Measurements from ENCODE around the gene SIGLEC8.
A peak's percentile ranks its signal among the peaks of the same experiment; 100 is the strongest.
"Not testable (repeated sequence)": the region's sequence is repeated elsewhere in the genome, so short reads cannot be mapped to it uniquely, and the experiment has no call there.

SIGLEC8 gene

DNA sequence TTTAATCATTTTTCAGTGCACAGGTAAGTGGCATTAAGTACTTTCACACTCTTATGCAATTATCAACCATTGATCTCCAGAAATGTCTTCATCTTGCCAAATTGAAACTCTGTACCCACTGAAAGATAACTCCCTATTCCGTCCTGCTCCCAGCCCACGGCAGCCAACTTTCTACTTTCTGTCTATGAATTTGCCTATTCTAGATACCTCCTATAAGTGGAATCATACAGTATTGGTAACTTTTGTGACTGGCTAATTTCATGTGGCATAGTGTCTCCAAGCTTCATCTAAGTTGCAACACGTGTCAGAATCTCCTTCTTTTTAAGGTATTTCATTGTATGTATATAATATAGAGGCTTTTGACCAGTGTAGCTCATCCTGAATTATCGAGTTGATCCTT lies 14.4 kb upstream of the SIGLEC8 start:
- DNase-seq = no peak

DNA sequence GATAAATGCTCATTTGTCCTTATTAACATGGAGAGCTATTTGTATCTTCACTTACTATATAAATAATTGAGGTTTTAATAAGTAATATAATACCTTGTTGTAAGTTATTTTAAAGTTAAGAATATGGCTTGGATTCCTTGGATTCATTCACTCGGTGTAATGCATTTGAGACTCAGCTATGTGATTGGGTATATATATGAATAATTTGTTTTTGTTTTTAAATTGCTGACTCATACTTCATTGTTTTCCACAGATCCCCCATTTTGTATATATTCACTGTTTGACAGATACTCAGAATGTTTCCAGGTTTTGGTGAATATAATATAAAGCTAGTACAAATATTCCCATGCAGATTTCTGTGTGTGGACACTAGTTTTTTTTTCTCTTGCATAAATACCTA lies 13.3 kb upstream of the SIGLEC8 start:
- DNase-seq = no peak

DNA sequence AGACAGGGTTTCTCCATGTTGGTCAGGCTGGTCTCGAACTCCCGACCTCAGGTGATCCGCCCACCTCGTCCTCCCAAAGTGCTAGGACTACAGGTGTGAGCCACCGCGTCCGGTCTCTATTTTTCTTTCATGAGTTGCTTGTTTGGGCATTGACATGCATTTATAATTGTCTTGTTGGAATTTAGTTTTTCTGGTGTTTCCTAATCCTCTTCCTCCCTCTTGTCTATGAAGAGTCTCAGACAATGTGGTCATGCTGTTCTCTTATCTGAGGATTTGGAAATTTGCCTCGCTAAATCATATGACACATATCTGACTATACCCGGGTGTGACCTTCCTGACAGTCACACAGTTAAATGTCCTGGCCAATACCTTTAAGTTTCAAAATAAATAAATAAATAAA lies 12.7 kb upstream of the SIGLEC8 start:
- no peak for DNase-seq

DNA sequence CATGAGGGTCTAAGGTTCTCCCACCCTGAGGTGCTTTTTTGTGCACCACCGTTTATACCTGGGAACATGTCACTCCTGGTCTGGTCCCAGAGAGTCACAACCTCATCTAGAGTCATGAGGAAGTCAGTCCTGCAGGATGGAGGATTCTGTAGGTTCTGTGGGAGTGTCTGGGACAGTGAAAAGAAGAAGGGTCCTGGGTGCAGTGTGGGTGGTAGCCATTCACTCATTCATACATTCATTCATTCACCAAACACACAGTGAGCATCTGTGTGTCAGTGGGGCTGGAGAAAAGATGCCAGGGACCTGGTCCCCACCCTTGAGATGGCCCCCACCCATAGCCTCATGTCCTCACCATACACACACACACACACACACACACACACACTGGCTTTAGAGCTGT lies 11.4 kb upstream of the SIGLEC8 start:
- DNase-seq = no peak

DNA sequence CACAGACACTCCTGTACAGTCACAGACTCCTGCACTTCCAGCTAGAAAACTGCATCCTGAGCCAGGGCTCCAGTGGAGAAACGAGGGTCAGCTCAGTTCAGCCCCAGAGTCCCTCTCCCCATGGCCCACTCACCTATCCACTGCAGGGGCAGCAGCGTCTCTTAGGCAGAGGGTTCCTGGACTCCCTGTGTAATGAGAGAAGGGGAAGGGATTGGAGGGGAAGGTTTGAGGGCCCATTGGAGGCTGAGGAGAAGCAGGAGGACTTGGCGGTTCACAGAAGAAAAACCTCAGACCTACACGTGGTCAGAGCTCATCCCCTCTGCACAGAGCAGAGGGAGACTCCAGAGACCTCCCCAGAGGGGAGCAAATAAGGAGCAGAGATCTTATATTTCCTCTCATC lies 10.9 kb upstream of the SIGLEC8 start:
- no peak for DNase-seq

DNA sequence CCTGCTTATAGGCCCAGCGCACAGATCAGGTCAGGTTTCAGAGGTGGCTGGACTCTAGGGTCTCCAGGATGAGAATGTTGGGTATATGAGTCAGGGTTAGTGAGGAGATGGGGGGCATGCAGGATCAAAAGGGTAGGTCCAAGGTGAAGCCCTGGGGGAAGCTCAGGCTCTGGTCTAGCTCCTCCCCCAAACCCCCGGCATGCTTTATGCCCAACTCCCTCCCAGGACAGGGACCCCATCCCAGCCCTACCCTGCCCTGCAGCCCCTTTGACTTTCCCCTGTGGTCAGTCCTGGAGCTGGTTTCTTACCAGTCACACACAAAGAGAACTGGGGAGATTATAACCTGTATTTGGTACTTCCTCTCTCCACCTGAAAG lies 10.3 kb upstream of the SIGLEC8 start:
- no peak for DNase-seq

DNA sequence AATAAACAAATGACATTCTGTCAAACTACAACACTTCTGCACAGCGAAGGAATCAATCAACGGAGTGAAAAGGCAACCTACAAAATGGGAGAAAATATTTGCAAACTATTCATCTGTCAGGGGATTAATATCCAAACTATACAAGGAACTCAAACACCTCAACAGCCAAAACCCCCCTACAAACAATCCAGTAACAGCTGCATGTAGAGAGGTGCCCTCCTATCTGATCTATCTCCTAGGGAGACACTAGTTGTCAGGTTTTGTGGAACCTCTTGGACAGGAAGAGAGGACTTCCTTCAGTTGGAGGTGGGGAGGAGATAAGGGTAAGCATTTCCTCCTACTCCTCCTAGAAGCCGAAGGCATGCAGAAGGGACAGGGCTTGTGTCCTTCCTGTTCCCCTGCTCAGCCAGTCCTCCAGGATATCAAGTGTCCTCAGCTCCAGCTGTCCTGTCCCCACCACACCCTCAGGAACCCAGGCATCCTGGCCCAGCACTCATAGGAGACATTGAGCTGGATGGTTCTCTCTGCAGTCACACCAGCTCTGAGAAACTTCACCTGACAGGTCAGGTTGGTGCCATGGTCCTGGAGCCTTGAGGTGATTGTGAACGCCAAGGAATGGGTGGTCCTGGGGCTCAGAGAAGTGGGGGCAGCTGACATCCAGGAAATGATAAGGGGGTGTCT lies 9.8 kb upstream of the SIGLEC8 start:
- no peak for DNase-seq

DNA sequence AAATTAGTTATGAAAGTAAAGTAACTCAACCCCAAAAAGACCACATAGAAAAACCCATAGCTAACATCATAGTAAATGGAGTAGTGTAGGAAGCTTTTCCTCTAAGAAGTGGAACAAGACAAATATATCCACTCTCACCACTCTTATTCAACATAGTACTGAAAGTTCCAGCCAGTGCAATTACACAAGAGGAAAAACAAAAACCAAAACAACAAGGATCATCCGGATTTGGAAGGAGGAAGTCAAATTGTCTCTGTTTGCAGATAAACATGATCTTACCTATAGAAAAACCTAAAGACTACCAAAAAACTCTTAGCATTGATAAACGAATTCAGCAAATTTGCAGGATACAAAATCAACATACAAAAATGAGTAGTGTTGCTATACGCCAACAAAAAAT lies 8.5 kb upstream of the SIGLEC8 start:
- no peak for DNase-seq

DNA sequence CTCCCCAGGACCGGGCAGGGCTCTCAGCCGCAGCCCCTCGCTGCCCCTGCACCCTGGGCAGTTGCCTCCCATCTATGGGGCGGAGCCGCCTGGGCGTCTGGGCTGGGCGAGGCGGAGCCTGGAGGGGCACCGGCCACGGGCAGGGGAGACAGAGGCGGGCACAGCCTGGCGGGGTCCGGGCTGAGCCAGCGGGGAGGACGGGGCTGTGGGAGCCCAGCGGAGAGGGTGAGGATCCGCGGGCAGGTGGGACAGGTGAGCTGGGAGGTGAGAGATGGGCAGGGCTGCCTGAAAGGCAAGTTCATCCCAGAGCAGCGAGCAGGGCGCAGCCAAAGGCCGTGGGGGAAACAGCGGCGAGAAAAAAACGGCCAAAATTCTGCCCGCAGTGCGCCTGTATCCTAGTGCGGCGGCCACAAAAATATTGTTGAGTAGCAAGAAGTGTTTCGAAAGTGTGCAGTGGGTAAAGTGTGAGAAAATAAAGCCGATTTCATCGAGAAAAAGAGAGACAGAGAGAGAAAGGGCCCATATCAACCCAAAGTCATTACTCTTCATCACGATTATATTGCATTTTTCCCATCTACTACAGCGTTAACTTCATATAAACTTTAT lies 5.8 kb upstream of the SIGLEC8 start:
- DNase-seq = not testable (repeated sequence)

DNA sequence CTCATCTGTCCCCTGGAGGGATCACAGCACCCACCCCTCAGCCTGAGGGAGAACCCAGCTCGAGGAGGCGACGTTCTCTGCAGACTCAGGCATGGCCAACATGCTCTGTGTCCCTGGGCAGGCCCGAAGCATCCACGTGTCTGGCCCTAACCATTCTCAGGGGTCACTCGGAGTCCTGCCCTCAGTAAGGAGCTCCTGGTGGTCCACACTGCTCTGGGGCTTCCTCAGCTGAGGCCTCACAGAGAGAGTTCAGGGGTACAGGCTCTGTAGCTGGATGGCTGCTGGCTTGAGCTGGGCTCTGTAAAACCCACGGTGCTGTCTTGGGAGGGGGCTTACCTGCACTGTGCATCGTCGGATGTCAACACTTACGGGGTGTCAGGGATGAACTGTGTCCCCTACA lies 4.4 kb upstream of the SIGLEC8 start:
- no peak for DNase-seq

DNA sequence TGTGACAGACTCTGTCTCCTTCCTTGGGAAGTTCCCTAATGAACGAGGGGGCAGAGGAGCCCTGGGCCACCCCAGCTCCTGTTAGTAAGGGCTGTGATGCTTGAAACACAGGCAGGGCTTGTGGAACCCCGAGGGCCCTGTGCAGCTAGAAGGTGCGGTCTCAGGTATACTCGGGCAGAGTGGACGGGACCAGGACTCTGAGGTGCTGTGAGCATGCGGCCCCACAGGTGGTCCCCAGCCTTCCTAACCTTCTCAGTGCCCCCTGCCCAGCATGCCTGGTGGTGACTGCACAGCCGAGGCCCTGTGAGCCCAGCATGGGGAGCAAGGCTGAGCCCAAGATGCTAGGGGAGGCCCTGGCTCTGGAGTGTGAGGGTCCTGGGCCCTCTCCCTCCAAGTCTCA lies 4.0 kb upstream of the SIGLEC8 start:
- DNase-seq = no peak

DNA sequence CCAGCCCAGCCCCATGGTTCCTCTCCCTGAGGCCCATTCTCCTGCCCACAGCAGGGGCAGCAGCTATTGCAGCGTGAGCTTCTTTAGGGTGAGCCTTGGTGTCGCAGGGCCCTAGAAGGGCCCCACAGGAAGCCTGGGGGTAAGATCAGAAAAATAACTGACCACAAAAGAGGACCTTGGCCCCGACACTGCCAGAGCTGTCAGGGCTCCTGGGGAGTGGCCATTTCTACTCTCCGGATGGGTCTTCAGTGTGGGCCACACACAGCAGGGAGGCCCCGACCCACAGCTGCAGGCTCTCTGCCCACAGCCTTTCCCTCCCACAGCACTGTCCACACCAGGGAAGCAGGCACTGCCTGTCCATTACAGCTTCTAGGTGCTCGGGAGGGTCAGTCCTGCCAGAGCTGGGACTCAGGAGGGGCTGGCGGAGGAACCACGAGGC lies 3.5 kb upstream of the SIGLEC8 start:
- no peak for DNase-seq

DNA sequence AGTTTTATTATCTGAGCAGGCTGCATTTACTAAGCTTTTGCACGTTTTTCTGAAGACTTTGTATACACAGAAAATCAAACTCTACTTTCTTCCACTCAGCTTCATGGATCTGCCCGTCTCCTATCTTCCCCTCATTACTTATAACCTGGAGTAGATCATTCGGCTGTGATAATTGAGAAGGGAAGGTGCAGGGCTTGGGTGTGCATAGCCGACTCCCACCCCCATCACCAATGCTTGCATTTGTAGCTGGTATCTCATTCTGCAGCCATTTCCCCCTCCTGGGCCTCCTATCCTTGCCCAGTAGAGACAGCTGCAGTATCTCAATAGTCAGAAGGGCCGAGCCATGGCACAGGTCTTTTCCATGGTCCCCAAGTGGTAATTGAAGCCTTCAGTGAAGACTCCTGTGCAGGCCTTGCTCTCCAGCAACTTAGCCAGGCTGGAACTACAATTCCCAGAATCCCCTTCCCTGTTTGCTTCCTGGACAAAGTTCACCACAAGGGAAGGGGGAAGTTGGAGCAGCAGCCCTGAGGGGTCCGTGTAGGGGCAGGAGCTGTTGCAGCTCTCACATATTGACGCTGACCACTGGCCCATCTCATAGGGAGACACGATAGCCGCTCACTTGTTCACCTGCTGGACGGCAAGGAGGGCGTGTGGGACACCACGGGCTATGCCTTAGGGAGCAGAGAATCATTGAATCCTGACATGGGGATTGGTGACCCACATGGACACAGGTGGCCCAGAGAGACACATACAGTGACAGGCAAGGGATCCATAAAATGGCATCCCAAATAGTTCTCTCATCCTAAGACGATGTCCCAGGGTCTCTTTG lies 2.1 kb upstream of the SIGLEC8 start:
- DNase-seq = no peak

DNA sequence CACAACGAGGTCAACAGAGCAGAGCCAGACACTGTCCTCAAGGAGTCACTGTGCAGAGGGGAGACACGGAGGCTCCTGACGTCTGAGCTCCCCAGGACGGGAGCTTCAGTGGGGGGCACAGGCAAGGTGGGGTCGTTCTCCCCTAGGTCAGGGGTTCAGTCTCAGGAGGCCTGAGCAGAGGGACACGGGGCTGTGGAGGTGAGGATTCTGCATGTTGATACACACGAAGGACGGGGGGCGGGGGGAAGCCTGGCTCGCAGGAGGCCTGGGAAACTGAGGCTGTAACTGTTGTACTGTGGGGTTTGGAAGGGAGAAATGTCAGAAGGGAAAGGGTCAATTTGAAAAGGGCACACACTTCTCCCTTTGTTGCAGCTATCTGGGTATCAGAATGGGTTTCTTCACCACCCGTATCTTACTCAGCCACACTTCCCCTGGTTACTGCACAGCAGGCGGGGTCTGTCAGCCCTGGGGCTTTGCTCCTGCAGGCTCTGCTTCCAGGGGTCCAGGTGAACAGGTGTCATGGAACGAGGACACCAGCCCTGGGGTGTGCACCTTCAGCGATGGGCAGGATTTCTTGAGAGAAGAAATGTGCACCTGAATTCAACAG lies 748 bp upstream of the SIGLEC8 start:
- no peak for DNase-seq

DNA sequence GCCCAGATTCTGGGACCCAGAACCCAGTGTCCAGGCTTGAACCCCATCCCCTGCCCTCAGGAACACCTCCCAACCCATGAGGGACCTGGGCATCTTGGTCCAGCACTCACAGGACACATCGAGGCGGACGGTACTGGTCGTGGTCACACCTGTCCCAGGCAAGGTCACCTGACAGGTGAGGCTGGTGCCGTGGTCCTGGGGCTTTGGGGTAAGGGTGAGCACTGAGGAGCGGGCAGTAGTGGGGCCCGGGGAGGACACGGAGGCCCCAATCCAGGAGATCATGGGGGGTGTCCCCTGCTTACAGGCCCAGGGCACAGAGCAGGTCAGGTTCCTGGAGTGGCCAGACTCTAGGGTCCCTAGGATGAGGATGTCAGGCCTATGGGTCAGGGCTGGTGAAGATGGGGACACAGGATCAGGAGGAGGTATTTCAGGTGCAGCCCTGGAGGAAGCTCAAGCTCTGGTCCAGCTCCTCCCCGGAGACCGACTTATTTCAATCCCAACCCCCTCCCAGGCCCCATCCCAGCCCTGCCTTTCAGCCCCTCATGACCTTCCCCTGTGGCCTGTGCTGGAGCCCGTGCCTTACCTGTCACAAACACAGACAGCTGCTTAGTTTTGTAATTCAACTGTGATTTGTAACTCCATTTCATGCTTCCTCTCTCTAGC lies 772 bp downstream of the SIGLEC8 start:
- no peak for DNase-seq

DNA sequence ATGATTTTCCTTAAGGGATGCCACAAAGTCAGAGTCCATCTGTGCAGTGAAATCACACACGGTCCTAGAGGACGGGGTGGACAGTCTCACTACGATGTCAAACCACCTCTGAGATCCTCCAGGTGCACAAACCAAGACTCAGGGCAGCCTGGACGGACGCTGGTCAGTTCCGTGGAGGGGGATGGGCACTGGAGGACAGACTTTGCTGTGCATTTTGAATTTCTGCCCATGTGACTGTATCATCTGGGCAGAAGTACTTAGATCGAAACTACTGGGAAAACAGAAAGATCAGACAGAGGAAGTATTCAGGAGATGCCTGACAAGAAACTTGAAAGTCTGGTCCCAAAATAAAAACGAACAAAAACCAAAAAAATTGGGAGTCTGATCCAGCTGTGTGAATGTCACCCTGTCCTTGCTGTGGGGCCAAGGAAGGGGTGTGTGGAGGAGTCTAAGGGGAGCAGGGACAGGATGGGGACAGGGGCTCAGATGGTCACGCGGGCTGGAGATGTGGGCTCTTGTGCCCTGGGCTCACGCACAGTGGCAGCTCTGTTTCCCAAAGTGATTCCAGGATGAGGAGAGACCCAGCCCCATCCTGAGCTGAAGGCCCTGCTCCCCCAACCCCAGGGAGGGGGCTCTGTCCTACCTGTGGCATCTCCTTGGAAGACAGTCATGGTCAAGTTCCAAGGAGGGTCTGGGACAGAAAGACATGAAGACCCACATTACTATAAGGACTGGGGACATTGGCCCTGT lies 1.5 kb downstream of the SIGLEC8 start:
- DNase-seq = no peak

DNA sequence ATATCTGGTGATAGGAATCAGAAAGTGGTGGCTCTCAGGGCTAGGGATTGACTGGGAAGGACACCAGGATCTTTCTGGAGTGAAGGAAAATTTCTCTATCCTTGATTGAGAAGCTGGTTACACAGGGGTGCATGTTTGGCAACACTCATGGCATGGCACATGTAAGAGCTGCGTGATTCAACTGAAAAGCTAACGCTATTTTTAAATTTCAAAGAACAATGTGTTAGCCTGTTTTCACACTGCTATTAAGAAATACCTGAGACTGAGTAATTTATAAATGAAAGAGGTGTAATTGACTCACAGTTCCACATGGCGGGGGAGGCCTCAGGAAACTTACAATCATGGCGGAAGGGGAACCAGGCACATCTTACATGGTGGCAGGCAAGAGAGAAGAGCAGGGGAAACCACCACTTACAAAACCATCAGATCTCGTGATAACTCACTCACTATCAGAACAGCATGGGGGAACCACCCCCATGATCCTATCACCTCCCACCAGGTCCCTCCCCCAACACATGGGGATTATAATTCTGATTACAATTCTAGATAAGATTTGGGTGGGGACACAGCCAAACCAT lies 7.4 kb downstream of the SIGLEC8 start:
- DNase-seq = no peak

DNA sequence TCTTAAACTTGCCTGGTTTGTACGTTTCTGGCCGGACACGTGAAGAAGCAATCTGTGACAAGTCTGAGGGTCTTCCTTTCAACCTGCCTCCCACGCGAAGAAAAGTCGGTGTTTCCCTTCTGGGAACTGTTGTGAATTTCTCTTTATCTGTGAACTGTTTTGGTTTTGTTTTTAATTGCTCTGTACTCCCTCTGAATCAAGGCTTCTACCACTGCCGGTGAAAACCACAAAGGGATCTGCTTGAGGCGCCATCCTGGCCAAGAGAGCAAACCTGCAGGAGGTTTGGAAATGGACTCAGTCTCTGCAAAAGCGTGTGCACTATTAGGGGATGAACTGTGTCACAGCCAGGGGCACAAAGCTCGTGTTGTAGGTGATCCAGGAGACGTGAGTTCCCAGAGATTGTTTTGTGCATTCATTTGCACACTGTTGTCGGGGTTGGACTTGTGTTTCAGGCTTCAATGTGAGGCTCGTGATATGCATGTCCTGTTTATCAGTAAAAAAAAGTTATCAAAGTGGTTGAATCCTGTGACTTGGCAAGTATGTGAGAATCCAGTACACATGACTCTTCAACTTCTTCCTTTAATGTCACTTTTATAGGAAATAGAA lies 9.7 kb downstream of the SIGLEC8 start:
- peak; percentile 67 for DNase-seq

DNA sequence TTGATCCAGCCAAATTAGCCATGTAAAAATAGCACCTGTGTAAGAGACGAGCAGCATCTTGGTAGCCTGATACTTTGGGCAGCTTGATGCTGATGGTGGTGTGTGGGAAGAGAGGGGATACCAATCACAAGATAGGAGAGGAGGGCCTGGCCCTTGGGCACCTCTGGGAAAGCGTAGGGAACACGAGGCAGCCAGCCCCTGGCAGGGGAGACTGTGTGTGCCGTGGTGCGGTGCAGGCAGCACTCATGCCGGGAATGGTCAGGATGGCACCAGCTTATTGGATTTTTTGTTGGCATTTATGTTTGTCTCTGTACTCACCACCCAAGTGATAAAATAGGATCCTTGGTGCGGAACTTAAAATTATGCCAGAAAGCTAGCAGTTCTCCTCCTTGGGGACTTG lies 10.2 kb downstream of the SIGLEC8 start:
- no peak for DNase-seq

DNA sequence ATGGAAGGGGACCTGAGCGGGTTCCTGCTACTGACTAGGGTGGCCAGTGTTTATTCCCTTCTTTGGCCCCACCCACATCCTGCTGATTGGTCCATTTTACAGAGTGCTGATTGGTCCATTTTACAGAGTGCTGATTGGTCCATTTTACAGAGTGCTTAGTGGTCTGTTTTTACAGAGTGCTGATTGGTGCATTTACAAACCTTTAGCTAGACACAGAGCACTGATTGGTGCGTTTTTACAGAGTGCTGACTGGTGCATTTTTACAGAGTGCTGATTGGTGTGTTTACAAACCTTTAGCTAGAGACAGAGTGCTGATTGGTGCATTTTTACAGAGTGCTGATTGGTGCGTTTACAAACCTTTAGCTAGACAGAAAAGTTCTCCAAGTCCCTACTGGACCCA lies 10.7 kb downstream of the SIGLEC8 start:
- DNase-seq = not testable (repeated sequence)
